Tibial nerve (tissue), 4 donors: ENCODE results near the gene CYP1A2.

ENCODE experiments used
- EP300 ChIP-seq, 2 donors: sonication (generic); formaldehyde crosslinking; IDR thresholded peaks; one replicate each; pipeline ENCODE4 v1.6.1; 2017; ENCODE audit warnings: antibody characterized with exemption in 2 of 2, mild to moderate bottlenecking in 1 of 2
- POLR2A ChIP-seq, 2 donors: fragments of 450-650 bp; IDR thresholded peaks; one replicate each; pipeline ENCODE4 v1.6.1; 2017; ENCODE audit warnings: antibody characterized with exemption in 2 of 2, mild to moderate bottlenecking in 2 of 2, moderate library complexity in 2 of 2
- TF ChIP-seq, protein P1 (sequence below), 5 experiments: fragments of 200-600 bp in 3 of 5; fragments of 450-650 bp in 2 of 5; sonication (generic) in 3 of 5; IDR thresholded peaks; one replicate each; pipeline ENCODE4 v1.5.1; 2016 to 2019; ENCODE audit warnings: antibody characterized with exemption in 5 of 5, mild to moderate bottlenecking in 3 of 5, moderate library complexity in 2 of 5

DNA sequence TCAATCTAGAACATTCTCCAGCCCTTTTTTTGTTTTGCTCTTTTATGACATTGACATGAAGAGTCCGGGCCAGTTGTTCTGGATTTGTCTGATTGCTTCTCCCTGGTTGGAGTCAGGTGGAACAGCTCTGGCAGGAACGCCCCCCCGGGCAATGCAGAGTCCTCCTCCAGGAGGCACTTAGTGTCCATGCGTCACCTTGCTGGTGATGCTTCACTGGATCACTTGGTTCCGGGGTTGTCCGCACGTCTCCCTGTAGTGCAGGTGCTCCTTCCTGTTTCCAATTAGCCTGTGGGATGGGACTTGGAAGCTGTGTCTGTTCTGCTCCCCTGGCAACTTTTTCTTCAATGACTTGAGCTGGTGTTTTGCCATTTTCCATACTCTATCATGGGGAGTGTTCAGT, 43.0 kb downstream of the CYP1A2 start:
- TF ChIP-seq EP300 (IDR thresholded peaks at IDR 0.05) = no peak
- no peak for TF ChIP-seq POLR2A (IDR thresholded peaks at IDR 0.05)
- TF ChIP-seq, protein P1, sequence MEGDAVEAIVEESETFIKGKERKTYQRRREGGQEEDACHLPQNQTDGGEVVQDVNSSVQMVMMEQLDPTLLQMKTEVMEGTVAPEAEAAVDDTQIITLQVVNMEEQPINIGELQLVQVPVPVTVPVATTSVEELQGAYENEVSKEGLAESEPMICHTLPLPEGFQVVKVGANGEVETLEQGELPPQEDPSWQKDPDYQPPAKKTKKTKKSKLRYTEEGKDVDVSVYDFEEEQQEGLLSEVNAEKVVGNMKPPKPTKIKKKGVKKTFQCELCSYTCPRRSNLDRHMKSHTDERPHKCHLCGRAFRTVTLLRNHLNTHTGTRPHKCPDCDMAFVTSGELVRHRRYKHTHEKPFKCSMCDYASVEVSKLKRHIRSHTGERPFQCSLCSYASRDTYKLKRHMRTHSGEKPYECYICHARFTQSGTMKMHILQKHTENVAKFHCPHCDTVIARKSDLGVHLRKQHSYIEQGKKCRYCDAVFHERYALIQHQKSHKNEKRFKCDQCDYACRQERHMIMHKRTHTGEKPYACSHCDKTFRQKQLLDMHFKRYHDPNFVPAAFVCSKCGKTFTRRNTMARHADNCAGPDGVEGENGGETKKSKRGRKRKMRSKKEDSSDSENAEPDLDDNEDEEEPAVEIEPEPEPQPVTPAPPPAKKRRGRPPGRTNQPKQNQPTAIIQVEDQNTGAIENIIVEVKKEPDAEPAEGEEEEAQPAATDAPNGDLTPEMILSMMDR (IDR thresholded peaks at IDR 0.05) = no peak
